Stimulated activated naive CD8-positive, alpha-beta T cell treated with anti-CD3 and anti-CD28 coated beads, Interleukin-15, Interleukin-2, amounts not matched to agents 100 U/mL and 50 U/mL, for 24 hours (primary cell): ENCODE measurements around the gene CCDC6.
A peak's percentile ranks its signal among the peaks of the same experiment; 100 is the strongest.
"Not testable (repeated sequence)": the region's sequence is repeated elsewhere in the genome, so short reads cannot be mapped to it uniquely, and the experiment has no call there.

Experiments used
- ATAC-seq: fragments of 150-1000 bp; cut with Tn5 transposase; one replicate; pipeline ENCODE4 v1.10.0; 2021
- DNase-seq: peaks from one replicate; pipeline ENCODE4 v3.0.0; 2021

CCDC6 gene

DNA sequence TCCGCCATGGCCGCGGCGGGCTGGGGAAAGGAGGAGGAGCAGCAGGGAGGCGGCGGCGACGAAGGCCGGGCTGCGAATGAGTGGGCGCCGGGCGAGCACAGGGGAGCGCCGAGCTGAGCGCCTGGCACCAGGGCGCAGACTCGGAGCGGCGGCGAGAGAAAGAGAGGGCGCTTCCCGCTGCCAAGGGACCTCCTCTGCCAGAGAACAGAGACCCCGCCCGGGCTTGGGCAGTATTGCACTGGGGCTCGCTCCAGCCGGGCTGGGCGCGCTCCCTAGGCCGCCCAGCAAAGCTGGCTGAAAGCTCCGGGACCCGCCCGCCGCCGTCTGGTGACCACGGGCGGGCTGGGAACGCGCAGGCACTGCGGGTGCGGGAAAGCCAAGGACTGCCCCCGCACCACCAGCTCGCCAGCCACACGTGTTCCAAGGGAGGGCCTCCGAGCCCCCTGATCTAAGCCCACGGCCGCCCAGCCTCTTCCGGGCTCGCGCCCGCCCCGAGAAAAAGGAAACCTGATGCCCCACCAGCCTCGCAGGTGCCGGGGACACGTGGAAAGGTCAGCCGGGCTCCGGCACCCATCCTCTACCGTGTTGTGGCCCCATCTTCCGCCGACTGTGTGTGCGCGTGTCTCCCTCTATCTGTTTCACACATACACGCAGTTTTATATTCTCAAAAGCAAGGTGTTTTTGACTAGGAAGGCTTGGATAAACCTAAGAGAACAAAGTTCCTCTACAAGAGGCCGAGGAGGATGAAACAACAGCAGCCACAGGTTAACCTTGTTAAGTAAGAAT is at the start of gene CCDC6:
Gene CCDC6 (minus strand): TSS at position 140 of the 786 bp plus-strand sequence. CDS start 132 bp downstream, at position 8.
- ATAC-seq: peak; percentile 88

DNA sequence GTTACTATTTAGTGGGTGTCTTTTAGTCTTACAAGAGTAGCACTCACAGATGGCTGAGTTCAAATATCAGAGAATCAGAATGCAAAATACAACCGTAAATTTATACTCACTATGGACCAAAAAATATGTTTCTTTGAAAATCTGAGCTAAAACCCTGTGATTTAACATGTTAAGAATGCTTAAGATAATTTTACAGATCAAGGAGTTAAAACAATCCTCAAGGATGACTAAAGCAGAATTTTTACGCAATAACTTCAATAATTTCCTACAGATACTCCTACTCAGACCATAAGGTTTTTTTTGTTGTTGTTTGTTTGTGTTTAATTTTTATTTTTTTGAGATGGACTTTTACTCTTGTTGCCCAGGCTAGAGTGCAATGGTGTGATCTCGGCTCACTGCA is 47.9 kb upstream of the CCDC6 start:
- ATAC-seq: no peak
- DNase-seq: no peak

More for the DNA sequence above, at the start of gene CCDC6:
- peak; percentile 95 for DNase-seq

DNA sequence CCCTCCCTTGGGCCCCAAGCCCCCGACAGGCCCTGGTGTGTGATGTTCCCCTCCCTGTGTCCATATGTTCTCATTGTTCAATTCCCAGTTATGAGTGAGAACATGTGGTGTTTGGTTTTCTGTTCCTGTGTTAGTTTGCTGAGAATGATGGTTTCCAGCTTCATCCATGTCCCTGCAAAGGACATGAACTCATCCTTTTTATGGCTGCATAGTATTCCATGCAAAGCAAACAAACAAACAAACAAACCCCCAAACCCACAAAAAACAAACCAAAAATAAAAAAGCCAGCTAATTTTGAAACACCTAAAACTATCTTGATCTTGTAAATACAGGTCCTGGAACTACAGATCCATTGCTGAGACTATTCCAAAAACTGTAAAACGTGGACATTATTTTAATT is 47.4 kb upstream of the CCDC6 start:
- ATAC-seq: not testable (repeated sequence)

DNA sequence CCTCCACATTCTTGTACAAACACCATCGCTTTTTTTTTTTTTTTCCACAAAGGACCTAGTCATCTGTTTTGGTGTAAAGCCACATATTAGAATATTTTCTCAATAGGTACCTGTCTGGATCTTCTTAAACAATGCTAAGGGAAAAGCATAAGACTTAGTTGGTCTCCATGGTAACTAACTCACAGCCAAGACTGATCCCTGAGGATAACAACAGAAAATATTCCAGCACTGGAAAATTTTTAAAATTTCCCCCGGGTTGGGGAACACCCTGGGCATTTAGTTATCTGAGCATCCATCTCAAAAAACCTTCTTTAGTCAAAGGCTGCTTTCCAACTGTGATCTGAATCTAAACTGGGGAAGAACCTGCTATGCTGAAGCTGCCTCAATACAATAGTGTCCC is 43.7 kb upstream of the CCDC6 start:
- DNase-seq (no peak), ATAC-seq (no peak)

More for the DNA sequence above, 47.4 kb upstream of the CCDC6 start:
- DNase-seq: not testable (repeated sequence)

DNA sequence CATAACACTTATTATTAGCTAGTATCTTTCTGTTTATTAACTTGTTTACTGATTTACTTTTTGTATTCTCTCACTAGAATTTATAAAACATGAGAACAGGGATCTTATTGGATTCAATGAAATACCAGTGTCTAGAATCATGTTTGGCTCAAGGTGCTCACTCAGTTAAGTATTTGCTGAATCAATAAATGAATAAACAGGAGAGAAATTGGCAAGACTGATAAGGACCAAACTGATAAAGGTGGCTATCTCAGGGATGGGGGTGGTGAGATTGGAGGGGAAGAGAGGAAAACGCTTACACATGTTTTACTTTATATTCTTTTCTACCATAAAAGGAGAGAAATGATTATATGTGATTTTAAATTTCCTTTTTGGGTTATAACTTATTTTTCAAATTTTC is 43.3 kb upstream of the CCDC6 start:
- no peak for DNase-seq
- no peak for ATAC-seq

DNA sequence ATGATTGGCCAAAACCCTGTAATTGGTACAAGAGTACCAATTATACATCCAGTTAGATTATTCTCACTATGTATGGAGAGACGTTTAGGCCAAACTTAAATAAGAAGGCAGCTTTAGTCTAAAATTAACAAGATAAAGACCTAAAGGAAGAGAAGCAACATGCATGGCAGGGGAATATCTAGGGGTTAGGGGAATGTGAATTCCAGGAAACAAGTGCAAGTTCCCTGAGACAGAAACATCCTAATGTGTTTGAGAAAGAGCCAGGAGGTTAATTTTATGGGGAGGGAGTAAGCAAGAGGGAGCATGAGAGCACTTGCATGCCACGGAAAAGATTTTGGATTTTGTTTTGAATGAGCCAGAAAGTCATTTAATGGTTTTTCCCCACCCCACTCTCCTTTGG is 39.6 kb upstream of the CCDC6 start:
- no peak for DNase-seq
- no peak for ATAC-seq

DNA sequence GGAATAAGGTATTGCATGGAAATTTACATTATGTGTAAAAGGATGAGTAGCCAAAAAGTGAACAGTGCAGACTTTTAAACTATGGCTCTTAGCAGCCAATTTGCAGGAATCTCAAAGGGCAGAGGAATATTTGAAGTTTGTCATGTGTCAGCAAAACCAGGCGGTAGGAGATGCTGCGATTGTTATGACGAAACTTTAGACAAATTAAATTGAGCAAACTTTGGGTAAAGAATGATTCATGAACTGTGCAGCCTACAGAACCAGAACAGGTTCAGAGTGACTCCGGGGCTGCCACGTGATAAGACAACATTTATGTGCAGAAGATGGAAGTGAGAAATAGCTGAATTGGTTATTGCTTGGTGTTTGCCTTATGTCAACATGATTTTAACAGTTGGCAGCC is 39.2 kb upstream of the CCDC6 start:
- DNase-seq (no peak), ATAC-seq (no peak)

DNA sequence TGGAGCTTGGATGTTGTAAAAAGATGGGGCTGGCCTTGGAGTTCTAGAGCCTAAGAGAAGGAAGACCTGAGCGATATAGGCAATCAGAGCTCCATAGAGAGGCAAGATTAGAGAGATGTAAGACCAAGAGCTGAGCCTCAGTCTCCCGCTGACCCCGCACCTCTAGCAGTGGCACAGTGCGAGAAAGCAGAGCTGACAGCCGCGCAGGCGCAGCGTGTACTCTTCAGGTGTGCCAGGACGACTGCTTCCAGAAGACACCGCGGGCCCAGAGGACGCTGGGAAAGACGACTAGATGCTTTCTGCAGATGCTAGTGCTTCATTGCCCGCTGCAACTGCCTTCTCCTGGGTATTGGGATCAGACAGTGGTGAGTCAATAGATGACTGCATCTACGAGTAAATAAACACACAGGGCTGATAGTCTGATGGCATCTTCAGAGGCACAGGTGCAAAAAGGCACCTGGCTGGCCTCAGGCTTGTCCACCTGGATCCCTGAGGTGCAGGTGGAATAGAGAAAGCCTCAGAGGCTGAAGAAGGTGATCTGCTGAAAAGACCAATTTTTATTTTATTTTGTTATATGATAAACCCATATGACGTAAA is 38.1 kb upstream of the CCDC6 start:
- ATAC-seq (no peak), DNase-seq (no peak)

DNA sequence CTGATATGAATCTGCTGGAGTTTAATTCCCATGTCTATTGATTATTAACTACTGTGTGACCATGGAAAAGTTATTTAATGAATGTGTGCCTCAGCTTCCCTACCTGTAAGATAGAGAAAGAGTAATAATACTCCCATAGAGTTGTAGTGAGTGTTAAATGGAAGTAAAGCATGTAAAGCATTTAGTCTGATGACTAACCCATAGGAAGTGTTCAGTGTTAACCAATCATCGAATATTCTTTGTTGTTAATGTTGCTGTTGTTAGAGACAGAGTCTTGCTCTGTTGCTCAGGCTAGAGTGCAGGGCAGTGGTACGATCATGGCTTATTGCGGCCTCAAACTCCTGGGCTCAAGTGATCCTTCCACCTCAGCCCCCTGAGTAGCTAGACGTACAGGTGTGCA is 36.2 kb upstream of the CCDC6 start:
- ATAC-seq: no peak
- no peak for DNase-seq

DNA sequence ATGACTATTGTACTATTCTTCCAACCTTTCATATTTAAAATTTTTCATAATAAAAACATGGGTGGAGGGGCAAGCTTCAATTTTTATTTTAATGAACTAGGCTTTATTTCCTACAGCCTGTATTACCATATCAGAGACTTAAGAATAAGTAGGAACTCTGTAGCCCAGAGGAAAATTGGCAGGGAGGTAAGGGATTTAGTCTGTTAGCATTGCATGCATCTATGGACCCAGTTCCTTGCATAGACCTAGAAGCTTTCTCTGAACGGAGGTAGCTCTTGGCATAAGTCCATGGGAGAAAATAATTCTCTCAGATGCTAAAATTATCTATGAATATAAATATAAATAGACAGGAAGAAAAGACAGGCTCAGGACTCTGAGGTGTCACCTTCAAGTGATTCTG is 31.4 kb upstream of the CCDC6 start:
- ATAC-seq (no peak), DNase-seq (no peak)

DNA sequence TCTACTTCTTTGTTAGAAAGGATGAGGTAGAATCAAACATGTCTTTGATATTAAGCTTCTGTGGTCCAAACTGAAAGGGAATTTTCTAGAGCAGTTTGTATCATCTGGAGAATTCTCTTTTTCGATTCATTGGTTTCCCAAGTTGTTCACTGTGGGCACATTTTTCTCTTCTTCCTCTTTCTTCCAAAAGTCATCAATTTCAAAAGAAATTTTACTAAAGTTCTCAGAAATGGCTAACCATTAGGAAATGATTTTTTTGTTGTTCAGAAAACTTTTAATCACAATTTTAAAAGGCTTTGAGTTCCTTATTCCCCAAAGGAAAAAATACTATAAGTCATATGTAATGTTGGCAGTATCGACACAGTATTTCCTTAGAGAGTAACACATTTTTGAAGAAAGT is 28.3 kb upstream of the CCDC6 start:
- ATAC-seq (no peak), DNase-seq (no peak)

DNA sequence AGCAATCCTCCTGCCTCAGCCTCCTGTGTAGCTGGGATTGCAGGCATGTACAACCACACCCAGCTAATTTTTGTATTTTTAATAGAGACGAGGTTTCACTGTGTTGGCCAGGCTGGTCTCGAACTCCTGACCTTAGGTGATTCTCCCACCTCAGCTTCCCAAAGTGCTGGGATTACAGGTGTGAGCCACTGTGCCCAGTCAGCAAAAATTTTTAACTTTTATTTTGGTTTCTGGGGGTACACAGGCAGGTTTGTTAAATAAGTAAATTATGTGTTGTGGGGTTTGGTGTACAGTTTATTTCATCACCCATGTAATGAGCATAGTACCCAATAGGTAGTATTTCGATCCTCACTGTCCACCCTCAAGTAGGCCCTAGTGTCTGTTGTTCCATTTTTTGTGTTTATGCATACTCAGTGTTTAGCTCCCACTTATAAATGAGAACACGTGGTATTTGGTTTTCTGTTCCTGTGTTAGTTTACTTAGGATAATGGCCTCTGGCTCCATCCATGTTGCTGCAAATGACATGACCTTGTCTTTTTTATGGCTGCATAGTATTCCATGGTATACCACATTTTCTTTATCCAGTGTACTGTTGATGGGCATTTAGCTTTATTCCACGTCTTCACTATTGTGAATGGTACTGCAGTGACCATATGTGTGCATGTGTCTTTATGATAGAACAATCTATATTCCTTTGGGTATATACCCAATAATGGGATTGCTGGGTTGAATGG is 24.6 kb upstream of the CCDC6 start:
- not testable (repeated sequence) for ATAC-seq, DNase-seq

DNA sequence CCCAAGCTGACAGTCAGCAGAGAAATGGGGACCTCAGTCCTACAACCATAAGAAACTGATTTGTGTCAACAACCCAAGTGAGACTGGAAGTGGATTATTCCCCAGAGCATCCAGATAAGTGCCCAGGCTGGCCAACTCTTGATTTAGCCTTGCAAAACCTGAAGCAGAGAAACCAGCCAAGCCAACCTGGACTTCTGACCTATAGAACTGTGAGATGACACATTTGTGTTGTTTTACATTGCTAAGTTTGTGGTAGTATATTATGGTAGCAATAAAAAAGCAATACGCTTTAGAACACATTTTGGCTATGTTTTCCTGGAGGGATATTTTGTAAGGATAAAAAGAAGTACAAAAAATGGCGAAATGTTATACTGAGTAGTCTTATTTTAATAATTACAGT is 19.7 kb upstream of the CCDC6 start:
- DNase-seq (no peak), ATAC-seq (no peak)

DNA sequence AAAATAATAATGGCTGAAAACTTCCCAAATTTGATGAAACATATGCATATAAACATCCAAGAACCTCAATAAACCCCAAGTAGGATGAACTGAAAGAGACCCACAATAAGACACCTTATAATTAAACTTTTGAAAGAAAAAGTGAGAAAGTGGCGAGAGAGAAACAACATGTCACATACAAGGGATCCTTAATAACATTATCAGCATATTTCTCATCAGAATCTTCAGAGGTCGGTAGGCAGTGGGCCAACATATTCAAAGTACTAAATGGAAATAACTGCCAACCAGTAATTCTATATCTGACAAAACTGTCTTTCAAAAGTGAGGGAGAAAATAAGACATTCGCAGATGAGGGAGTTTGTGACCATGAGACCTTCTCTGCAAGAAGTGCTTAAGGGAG is 16.6 kb upstream of the CCDC6 start:
- ATAC-seq: no peak

DNA sequence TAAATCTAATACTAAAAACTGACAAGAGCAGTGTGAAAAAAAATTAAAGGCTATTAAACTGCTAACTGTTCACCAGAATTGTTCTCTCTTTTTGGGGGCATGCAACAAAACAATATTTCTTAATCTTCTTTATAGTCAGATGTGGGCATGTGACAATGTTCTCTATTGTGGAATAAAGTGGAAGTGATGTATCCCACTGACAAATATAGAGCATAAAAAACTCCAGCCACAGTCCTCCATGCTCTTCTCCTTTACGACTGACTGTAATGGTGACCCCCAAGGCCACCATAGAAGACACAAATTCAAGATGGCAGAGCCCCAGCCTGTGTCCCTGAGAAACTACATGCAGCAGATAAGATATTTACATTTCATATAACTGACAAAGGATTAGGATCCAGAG is 11.6 kb upstream of the CCDC6 start:
- DNase-seq: no peak
- no peak for ATAC-seq

More for the DNA sequence above, 16.6 kb upstream of the CCDC6 start:
- DNase-seq: no peak

DNA sequence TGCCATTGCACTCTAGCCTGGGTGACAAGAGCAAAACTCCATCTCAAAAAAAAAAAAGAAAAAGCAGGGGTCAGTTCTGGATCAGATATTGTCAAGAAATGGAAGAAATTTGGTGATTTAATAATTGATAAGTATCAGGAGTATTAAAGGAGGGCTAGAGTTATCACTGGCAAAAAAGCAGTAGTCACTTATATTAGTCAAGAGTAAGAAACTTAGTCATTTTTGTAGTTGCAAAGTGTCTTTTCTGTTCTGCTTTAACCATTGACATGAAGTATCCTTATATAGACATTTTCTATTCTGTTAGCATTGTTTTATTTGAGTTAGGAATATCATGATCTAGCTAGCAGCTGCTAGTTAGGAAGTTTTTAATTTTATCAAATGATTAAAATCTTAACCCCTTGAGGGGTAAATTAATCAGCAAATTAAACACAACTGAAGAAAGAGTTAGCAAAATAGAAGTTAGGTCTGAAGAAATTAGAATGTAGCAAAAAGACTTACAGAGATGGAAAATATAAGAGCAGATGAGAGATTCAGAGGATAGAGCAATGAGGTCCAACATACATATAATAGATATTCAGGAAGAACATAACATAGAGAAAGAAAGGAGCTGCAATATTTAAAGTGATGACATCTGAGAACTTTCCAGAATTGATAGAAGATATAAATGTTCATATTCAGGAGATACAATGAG is 7.3 kb upstream of the CCDC6 start:
- ATAC-seq (no peak), DNase-seq (no peak)

DNA sequence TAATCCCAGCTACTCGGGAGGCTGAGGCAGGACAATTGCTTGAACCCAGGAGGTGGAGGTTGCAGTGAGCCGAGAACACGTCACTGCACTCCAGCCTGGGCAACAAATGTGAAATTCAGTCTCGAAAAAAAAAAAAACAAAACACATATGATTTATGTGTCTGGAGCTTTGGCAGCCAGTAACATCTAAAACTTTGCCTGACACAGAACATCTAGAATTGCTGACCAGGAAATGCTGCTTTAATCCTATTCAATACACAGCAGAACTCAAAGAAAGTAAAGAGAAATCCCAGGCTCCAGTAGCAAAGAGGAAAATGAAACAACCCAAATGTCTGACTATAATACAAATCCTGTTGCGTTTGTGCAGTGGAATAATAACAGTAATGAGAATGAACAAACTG is 4.5 kb upstream of the CCDC6 start:
- no peak for ATAC-seq
- DNase-seq: no peak

DNA sequence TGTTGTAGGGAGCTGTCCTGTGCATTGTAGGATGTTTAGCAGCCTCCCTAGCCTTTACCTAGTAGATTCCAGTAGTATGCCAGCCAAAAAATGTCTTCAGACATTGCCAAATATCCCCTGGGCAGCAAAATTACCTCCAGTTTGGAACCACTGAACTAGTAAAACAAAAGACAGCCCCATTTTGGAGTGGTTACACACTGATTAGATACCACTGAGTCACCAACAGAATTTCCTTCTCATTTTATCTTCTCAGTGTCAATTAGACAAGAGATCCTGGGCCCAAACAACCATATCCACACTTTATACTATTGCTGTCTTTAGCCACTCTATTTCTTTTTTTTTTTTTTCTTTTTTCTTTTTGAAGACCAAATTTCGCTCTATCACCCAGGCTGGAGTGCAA is 3.5 kb upstream of the CCDC6 start:
- DNase-seq (no peak), ATAC-seq (no peak)

DNA sequence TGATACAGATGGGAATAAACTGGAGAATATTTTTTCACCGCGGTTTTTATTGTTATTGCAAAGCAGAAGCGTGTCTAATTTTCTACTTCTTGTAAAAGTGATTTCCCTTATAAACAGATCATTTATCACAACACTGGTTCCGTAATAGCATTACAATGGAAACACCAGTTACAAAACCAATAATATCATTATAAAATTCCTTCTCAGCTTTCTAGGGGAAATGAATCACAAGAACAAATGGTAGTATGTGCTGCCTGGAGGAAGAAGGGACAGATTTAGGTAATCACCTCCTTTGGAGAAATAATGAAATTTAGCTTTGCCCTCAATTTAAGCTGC is 2.4 kb upstream of the CCDC6 start:
- ATAC-seq: no peak
- no peak for DNase-seq

DNA sequence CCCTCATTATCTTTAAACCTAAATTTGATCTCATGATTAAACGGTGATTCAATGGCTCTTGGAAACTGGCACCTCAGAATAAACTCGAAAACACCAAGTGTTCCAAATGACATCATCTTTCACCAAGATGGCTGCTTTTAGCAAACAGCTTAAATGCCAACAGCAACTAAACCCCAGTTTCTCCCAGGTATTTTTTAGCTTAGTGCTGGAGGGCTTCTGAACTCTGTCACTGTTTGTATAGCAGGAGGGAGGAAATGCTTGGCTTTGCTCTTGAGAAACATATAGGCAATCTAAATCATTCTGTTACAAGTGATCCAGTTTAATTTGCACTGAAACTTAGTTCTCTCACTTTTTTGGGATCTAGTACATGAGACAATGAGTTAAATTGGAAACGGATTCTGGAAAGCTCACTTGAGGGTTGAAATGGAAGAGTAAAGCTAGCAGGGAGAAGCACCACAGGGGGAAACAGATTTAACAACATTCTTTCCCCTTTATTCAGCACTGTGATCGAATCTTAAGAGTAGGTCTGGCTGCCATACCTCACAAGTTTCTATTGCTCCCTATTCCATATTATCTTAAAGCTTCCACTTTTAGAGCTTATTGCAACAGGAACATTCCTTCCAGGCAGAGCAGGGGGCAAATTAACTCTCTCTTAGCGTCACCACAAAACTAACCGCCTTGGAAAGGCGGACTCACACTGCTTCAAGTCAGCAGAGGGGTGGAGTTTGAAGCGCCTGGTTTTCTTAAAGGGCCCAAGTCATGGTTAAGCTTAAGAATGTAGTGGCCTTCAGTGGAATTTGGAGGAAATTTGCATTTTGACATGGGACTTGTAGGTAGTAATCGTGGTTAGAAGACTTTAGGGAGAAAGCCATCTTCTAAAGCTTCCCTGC is 1.8 kb upstream of the CCDC6 start:
- ATAC-seq (no peak), DNase-seq (peak; percentile 53)

DNA sequence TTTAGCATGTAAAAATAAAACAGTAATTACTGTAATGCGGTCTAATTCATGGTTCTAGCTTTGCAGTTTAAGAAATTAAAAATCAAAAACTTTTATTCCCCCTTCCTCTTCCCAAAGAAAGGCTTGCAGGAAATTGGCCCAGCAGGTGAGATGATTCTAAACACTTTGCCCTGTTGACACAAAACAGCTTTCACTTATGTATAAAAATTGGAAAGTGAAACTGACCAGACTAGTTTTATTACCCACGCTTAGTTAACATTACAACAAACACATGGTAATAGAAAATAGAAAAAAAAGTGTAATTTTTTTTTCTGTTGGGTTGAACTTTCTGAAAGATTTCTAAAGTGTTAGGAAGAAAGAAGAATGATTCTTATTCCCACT is 1.2 kb upstream of the CCDC6 start:
- no peak for ATAC-seq
- no peak for DNase-seq
